Epidermal melanocyte (primary cell): Measurements from ENCODE around the gene HIC2.
"Not testable (repeated sequence)": the region's sequence is repeated elsewhere in the genome, so short reads cannot be mapped to it uniquely, and the experiment has no call there.

Experiments
- DNase-seq: peaks from one replicate; pipeline ENCODE4 v3.0.0; 2011; ENCODE audit warnings: low spot score; ENCODE audit not compliant: insufficient read length

The HIC2 gene

DNA sequence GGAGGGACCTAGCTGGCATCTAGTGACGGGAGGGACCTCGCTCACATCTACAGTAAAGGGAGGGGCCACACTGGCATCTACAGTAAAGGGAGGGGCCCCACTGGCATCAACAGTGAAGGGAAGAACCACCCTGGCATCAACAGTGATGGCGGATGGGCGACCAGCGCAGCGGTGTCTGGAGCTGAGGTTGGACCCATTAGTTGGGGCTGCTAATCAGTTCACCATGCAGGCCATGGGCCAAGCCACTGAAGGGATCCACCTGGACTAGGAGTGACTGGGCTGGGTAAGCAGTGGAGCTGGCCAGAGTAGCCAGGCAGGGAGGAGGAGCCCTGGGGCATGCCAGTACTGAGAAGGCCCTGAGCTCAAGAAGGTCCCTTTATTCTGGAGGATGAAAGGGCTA, 73.4 kb downstream of the HIC2 start:
- not testable (repeated sequence) for DNase-seq

DNA sequence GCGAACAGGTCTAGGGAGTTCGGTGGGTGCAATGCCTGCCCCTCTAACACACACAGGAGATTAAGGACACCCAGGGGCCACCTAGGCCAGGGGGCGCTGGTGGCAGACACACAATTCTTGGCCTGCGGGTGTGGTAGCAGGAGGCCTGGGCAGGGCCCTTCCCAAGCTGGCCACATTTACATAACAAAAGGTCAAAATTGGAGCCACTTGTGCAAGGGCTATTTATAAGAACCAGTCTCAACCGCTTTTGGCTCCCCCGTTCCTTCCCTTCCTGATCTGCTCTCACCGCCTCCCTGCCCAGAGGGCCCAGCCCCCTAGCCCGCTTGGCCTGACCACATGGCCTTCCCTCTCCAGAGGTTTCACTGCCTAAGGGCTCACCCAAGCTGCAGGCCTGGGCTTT, 75.1 kb downstream of the HIC2 start:
- DNase-seq: not testable (repeated sequence)

DNA sequence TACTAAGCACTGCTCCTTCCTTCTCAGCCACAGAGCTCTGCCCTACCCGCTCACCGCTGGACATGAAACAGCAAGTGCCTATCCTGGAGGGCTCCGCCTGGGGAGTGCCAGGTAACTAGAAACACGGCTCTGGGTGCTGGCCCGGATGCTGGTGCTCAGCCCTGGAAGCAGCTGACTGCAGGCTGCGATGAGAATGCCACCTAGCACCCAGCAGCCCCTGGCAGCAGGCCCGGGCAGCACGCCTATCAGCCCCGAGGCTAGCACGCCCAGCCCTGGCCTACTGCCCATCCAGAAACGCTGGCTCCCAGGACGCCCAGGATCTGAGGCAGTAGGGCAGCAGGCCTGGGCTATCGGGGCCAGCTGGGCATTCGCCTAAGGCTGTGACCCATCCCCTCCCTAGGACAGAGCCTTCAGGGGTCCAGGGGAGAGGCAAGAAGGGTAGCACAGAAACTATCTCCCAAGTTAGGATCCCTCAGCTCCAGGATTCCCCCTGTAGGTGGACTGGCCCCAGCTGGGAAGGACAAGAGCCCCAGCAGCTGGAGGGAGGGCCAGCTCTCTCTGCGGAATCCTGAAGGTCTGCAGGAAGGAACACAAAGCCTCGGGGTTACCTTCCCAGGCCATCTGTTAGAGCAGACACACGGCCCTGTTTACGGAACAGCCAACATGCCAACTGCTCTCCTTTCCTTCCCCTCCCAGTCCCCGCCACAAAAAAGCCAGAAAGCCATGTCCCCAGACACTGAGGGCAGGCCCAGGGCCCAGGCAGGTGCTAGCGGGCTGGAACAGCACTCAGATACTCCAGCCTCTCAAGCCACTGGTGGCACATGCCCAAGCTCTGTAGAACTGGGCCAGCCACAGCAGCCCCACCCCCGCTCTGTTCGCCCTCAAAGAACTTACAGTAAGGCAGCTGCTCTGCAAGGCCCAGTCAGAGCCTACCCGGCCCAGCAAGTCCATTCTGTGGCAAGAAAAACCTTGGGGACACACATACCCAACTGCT, 76.9 kb downstream of the HIC2 start:
- DNase-seq: not testable (repeated sequence)

DNA sequence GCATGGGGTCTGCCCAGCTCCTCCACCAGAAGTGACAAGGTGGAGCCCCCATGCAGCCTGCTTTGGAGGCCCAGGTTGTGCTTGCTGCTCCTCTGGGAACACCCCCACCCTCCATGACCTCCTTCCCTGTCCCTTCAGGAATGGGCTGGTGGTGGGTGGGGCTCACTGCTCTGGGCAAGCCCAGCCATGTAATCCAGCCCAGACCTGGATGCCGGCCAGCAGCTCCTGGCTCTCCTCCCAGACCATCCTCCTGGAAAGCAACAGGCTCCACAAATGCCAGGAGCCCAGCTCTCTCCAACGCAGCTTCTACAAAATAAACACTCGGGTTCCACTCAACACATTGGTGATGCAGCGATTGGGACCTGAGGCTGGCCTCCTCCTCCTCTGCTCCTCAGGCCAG, 80.8 kb downstream of the HIC2 start:
- DNase-seq: not testable (repeated sequence)

DNA sequence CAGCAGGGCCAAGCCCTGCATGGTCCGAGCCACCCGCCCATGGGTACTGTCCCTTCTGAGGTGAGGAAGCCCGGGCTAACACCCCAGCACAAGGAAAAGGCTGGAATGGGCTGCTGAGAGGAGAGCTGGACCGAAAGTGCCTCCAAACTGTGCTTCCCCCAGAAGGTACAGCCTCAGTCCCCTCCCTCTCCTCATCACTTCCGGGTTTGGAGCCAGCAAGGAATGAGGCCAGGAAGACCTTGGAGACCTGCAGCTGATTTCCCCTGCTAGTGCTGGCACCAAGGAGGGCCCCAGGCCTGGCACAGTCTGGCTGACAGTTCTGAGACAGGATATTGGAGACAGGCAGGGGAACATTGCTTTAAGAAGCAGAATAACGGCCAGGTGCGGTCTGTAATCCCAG, 81.3 kb downstream of the HIC2 start:
- not testable (repeated sequence) for DNase-seq

DNA sequence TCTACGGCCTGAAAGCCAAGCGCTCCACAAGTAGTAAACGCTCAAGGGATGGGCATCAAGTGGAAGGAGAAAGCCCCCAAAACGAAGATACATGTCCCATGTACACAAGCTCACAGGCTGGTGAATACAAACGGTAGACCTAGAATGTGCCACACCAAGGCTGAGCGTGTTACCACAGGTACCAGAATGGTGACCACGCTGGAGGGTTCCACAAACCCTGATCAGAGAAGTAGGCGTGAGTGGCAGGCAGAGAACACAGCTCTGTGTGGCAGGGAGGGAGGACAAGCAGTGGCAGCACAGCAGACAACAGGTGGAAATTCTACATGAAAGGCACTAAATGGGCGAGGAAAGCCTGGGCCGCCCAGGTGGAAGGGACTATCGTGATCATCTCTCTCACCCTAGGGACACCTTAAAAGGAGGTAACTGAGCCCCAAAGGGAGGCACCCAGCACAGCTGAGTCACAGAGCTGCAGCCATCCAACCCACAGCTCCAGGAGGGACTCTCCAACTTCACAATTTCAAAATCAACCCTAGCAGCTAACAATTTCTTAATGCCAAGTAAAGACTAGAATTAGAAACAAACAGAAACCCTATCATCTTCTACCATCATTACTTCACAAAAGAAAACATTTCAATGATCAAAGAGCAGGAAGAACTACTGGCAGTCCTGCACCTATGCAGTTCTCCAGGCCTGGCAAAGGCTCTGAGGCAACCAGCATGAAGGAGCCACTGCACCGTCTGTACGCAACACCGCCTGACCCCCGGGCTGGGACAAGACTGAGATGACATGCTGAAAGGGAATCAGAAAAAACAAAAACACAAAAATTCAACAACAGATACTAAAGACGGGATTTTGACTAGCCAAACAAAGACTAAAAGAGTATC, 82.7 kb downstream of the HIC2 start:
- DNase-seq: not testable (repeated sequence)
